PC-9 (cell line): Measurements from ENCODE around the gene DBX1.

Source experiments
- CTCF ChIP-seq: fragments of 200-600 bp; sonication (generic); conservative IDR thresholded peaks from 2 replicates; pipeline ENCODE4 v1.6.1; 2017; ENCODE audit warnings: mixed run types, antibody characterized with exemption, mild to moderate bottlenecking, moderate library complexity
- EZH2 ChIP-seq: fragments of 200-600 bp; sonication (generic); IDR thresholded peaks from 2 replicates; pipeline ENCODE4 v1.8.0; 2017; ENCODE audit warnings: antibody characterized with exemption, low read depth

DNA sequence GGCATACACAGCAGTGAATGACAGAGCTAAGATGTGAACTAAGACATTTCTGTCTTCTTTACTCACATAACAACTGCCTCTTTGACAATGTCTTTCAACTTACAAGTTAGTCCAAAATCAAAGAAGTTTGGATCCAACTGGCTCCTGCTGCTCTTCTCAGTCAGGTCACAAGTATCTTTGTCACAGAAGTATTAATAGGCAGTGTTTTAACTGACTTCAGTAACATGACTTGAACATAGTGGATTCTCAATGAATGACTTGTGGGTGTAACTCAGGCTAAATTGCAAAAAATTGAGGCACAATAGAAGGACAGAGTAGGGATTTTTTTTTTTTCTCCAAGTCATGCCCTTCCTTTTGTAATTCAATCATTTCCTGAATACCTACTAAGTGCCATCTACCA lies 22.6 kb downstream of the DBX1 start:
- TF ChIP-seq CTCF (no peak), EZH2 (no peak)
